Stimulated activated CD4-positive, alpha-beta T cell treated with anti-CD3 and anti-CD28 coated beads, Interleukin-2, amount 100 ng/mL, for 48 hours (primary cell): ENCODE measurements around the gene TMEM253.

Experiments used
- DNase-seq, 2 donors: peaks; one replicate each; pipeline ENCODE4 v3.0.0-alpha.2; 2020

The TMEM253 gene

DNA sequence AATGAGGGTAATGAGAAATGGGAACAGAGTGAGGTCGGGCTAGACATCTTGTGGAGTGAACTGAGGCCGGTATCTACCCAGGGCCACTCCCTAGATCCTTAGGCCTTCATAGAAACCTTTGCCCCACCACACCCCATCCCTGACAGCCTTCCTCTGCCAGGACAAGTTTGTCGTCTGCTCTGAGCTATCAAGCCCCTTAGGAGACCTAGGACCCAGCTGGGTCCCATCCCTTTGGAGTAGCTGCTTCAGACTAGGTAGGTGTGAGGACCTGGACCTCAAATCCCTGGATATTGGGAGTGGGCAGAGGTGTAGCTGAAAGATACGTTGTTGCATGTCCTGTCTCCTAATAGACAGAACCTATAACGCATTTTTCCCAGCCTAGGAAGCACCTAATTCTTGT, at the start of gene TMEM253:
TSS of gene TMEM253 (plus strand) at position 136 of the 400 bp plus-strand sequence. CDS start 278 bp downstream, outside the sequence.
- DNase-seq = no peak

GRCh38 chr14:21053184-21054122, 47.4 kb upstream of the TMEM253 start:
- DNase-seq = no peak

DNA sequence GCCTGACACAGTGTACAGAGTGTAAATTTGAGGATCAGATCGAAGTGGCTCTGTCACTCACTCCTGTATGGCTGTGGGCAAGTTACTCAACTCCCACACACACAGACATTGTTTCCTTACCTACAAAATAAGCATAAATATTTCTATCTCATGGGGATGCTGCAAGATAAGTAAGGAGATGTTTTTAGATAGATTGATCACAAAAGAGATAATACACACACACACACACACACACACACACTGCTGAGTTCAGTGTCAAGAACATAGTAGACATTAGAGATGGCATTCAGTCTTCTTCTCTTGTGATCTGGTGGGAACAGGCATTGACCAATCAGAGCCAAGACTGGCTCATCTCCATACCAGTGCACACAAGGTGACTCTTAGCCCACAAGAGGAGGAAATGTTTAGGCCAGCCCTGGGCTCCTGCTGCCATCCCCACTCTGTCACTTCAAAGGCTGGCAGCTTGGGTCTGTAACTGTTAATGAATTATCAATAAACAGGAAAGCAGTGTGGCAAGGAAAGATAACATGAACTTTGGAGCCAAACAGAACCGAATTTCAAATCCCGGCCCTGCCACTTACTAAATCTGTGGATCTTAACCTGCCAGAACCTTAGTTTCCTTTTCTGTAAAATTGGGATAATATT, 46.6 kb upstream of the TMEM253 start:
- no peak for DNase-seq

DNA sequence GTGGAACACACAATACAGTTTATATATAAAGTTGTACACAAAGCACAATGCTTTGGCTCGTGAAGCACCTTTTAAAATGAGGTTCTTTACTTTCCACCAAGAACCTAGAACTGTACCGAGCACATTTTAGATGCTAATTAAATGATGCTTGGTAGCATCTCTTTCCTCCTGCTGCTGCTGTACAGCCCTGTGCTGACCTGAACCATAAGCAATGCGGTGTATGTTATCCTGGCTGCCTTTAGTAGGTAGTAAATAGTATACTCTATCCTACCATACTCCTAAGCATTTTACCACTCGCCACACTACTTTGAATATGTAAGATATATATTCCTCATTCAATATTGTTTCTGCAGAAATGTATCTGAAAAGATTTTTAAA, 46.1 kb upstream of the TMEM253 start:
- no peak for DNase-seq

DNA sequence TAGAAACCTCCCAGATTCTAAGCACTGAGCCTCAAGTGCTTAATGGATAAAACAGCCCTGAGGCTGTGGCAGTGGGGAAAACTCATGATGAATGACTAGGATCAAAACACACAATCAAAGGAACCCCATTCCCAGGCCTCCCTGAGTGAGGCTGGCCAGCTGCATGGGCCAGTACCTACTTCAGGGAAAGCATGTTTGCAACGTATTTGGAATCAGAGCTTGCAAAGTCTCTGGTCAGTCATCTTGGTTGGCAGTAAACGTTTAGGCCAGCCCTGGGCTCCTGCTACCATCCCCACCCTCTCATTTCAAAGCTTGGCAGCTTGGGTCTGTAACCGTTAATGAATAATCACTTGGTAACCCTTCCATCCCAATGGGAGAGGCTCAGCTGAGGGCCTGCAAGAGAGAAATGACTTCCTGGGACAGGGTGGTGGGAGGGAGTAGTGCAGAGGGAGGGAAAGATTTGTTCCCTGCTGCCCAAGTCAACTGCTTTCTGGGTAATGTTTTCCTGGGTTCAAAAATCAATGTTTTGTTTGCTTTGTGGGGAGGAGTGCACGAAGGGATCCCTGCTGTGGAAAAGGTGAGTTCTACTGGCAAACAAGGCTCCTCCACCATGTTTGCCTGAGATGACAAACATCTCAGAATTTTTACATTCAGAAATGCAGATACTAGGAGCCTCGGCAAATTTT, 45.3 kb upstream of the TMEM253 start:
- DNase-seq = no peak

DNA sequence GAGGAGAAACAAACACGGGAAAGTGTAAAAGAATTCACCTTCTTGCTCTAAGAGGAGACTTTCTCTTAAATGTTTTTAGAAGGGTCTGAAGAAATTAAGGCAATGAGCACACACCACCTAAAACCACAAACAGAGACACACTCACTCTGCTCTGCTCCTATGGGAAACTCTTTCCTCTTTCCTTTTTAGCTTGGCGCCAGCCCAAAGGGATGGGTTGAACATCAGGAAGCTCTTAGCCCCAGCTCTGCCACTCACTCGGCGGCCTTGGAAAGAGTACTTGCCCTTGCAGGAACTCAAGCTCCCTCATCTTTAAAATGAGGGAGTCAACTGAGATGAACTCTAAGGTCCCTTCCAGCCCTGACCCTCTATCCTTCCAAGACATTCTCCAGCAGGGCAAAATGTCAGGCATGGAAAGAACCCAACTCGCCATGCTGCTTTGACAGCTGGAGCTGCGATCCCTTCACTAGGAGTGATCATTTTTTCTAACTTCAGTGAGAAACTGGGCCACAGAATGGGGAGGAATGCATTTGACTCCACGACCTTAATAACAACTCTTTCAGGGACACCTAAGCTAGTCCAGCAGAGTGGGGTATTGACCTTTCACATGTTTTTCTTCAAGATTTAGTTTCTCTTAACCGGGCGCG, 44.2 kb upstream of the TMEM253 start:
- DNase-seq = no peak

DNA sequence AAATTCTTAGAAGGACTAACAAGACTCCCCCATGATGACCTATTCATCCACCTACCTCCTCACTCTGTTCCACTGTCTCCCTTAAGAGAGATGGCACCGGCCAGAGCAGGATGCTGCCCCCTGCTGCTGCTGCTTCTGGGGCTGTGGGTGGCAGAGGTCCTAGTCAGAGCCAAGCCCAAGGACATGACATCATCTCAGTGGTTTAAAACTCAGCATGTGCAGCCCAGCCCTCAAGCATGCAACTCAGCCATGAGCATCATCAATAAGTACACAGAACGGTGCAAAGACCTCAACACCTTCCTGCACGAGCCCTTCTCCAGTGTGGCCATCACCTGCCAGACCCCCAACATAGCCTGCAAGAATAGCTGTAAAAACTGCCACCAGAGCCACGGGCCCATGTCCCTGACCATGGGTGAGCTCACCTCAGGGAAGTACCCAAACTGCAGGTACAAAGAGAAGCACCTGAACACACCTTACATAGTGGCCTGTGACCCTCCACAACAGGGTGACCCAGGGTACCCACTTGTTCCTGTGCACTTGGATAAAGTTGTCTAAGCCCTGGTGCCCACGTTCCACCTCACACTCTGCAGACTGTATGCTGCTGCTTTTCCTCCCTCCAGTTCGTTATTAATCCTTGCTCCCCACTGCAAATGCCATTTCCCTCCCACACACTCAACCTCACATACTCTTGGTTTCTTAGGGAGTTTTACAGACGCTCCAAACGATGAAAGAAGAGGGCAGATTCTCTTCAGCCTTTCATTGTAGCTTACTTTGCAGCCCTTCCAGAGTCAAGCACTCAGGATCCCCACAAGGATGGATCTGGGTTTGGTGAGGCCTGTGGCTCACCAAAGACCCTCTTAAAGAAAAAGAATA, 42.8 kb upstream of the TMEM253 start, which contains the start of gene RNASE8:
TSS of gene RNASE8 (plus strand) at position 20 of the 873 bp plus-strand sequence. CDS start at position 91, 71 bp downstream.
- no peak for DNase-seq

DNA sequence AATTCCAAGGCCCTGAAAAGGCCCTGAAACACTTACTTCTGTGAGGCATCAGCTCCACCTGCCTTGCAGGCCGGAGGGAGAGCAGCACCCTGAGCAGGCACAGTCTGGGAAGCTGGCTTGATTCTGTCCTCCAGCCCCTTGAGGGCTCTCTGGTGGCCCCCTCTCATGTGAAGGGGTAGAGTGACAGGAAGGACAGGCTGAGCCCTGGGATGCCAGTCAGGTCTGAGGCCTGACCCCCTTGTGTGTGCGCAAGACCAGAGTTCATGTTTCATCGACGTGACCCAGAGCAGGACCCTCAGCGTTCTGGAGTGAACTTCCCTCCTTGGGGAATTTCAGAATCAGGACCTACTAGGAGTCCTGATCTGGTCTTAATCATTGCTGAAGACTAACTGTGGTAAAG, 42.0 kb upstream of the TMEM253 start:
- DNase-seq = no peak

DNA sequence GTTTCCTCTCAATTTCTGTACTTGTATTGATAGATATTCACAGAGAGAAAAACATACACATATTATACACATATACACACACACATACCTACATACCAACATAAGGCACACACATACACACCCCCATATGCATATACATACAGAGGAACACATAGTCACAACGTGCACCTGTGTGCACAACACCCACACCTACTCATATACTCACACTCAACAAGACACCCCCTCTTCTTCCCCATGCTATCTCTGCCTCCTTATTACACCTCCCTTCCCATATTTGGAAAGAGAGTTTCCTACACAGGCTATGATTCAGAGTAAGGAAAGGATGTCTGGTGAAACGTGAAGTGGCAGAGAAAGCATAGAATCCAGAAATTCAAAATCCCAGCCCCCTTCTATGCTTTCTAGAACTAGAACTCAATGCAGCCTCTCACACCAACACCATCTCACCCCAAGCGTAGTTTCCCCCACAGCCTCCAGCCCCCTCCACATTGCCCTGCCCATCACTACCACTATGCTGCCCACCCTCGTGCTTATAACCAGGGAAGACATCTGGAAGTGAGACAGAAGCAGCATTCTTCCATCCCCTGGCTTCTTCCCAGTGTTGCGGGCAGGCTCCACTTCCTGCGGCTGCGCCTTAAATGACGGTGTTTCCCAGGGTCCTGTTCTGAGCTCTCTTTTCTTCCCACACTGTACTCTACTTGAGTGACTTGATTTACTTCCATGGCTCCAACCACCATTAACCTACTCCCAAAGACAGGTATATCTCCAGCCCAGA, 40.8 kb upstream of the TMEM253 start:
- DNase-seq = no peak

DNA sequence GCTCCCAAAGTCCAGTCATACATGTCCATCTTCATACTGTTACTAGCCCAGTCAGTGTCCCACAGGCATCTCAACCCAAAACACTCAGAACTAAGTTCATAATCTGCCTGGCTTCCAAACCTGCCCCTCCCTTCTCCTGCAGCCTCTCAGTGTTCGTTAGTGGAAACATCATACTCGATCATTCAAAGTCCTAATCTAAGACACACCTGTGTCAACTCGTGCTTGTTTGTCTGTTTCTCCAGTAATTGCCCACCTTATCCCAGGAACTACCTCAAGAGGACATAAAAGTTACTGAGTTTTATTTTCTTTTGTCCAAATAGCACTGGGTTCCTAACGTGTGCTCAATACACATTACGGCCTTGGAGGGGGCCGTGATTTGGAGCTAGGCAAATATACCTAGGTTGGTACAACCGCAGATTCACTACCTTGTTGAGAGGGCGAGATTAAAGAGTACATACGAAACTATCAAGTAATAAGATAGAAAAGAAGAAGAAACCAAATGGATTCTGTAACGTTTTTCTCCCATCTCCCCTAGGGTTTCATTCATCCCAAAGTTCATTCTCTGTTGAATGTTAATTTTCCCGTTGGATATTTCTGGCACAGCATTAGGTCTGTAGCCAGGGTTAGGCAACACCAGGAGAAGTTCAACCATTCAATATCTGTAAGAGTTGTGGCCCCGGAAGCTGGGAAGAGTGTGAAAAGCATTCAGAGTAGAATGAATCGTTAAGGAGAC, 40.1 kb upstream of the TMEM253 start:
- DNase-seq = no peak

DNA sequence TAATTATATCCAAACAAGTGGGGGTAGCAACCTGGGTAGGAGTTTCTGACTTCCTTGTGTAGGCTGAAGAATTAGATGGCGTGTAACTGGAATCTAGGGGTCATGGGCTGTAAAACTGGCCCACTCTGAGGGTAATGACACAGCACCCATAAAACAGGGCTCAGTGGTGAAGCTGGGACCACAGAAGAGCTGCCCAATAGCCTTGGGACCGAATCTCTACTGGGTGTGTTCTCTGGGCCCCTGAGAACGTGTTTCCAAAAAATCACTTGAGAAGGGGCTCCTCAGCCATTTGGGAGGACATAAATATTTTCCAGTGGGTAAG, 39.6 kb upstream of the TMEM253 start:
- no peak for DNase-seq

DNA sequence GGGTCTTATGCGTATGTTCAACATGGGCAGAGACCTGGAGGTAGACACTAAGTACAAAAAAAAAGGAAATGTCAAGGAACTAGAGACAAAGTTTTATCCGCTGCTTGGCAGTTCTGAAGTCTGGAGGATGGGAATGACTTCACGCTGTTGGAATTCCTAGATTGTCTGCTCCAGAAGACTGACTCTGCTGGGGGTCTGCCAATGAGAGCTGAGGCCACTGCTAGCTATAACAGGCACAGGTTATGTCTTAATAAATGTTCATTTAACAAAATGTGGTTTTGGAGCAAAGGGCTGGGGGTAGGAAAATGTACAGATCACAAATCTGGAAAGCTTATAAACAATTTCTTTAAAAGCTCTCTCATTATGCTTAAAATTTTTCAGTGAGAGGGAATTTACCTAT, 37.4 kb upstream of the TMEM253 start:
- DNase-seq = no peak

DNA sequence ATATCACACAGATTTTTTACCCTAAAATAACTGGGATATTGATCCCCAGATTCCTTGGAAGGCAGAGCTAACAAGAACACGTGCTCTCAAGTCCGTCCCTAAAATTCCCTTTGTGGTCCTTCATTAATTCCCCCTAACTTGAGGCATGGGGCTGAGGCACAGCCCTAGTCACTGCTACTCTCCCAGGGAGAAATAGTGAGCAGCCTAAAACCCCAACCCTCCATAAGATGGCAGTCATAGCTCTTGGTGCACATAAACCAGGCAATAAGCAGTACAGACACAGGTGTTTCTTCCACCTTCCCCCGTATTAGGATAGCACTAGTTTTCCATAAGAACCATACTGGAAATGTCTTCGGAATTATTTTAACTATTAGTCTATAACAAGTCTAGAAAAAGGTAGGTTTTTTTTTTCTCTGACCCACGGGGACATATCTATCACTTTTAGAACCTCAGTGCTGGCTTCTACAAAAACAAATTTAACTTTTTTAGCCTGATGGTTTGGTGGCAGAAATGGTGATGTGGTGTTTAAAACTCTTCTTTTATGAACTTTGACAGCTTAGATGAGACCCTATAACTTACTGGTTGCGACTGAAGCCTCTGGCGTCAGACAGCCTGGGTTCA, 33.9 kb upstream of the TMEM253 start:
- no peak for DNase-seq

- no peak for DNase-seq
Observed at GRCh38 chr14:21068521-21069387, 32.1 kb upstream of the TMEM253 start.

- DNase-seq = no peak
Observed at GRCh38 chr14:21069388-21070082, 31.3 kb upstream of the TMEM253 start.

DNA sequence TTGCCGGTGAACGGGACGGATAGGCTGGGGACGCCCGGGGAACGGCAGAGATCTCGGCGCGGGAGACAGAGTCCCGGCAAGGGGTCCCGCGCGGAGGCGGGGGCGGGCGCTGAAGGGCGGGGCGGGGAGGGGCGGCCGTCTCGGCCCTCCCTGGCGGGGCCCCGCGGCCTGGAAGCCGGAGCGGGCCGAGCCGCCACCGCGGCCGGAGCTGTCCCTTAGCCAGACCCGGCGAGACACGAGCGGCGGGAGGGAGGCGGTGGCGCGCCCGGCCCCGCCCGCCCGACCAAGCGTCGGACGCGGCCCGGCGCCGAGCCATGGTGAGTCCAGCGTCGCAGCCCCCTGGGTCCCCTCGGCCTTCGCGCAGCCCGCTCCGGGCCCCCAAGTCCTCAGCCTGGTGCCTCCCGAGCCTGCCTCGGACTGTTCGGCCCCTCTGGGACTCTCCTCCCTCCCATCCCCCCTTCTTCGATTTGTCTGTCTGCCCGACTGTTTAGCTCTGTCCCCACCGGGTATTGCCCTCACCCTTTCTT, 30.7 kb upstream of the TMEM253 start, which contains the start of gene ARHGEF40:
TSS of gene ARHGEF40 (plus strand) at position 222 of the 527 bp plus-strand sequence. CDS start at position 315, 93 bp downstream.
- no peak for DNase-seq

DNA sequence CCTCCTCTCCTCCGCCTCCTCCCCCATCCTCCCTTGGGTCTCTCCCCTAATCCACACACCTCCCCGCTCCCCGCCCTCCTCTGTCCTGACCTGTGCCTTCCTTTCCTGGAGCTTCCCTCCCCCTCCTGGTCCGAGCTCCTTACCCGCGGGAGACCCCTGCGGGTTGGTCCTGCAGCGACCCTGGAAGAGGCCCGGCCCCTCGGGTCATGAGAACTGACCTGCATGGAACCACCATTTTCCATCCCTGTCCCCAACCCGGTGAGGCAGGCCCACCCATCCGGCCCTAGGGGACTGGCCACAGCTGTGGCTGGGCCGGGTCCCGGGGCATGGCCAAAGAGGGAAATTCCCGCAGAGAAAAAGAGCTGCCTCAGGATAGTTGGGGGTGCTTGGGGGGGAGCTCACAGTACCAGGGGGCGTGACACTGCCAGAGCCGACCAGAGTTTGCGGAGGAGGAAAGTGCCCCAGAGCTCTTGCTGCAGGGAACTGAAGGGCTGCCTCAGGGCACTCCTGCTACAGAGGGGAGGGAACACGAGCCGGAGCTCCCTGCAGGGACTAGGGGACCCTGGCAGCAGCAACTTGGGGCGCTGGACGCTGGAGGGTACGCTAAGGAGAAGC, 30.1 kb upstream of the TMEM253 start:
- DNase-seq = no peak
